IMR-90 (cell line): ENCODE data around the gene CPT1A. TPM values are rescaled to one million over a fixed set of nuclear protein-coding genes. Genes with fewer than 3 reads are reported as not detected.

Experiments used
- ATAC-seq: fragments of 200-7000 bp; cut with Tn5 transposase; 2 replicates; pipeline ENCODE4 v1.9.1; 2020; ENCODE audit warnings: low read depth, mild to moderate bottlenecking, moderate library complexity
- BruUV-seq: library from RNA; stranded (reverse); fragments of 400-500 nt; replicated peaks from 2 replicates; lab custom pipeline; 2021; lab: Mats Ljungman, UMichigan
- CTCF ChIA-PET: fragments of 300-600 bp; formaldehyde crosslinking; extraction: SDS; loops from one replicate; lab custom pipeline; 2021; ENCODE audit warnings: antibody characterized with exemption; lab: Yijun Ruan, JAX
- POLR2A ChIA-PET: fragments of 300-600 bp; sonication (Branson Sonifier 250); formaldehyde crosslinking; loops from one replicate; lab custom pipeline; 2022; ENCODE audit warnings: antibody characterized with exemption; ENCODE audit not compliant: unreplicated experiment; lab: Charles Lee
- DNase-seq: peaks from one replicate; pipeline ENCODE4 v3.0.0; 2013
- H2AFZ ChIP-seq: replicated peaks from 2 replicates; pipeline ENCODE3; 2013; ENCODE audit warnings: low read length, mild to moderate bottlenecking; ENCODE audit not compliant: poor library complexity
- H2AK5ac ChIP-seq: 2 replicates; pipeline ENCODE4 v1.6.1; 2013; ENCODE audit warnings: low read depth, low read length, inconsistent platforms
- H2AK9ac ChIP-seq: replicated peaks from 2 replicates; pipeline ENCODE3; 2013; ENCODE audit warnings: mild to moderate bottlenecking, low read depth, low read length, moderate library complexity; ENCODE audit not compliant: poor library complexity
- H2BK120ac ChIP-seq: 2 replicates; pipeline ENCODE4 v1.6.1; 2013; ENCODE audit warnings: low read depth, low read length, inconsistent platforms
- H2BK15ac ChIP-seq: 3 replicates; pipeline ENCODE4 v1.6.1; 2013; ENCODE audit warnings: low read depth, low read length, inconsistent platforms
- H2BK20ac ChIP-seq: 2 replicates; pipeline ENCODE4 v1.6.1; 2013; ENCODE audit warnings: low read depth, mild to moderate bottlenecking, inconsistent platforms, low read length, moderate library complexity
- H2BK5ac ChIP-seq: 2 replicates; pipeline ENCODE4 v1.6.1; 2013; ENCODE audit warnings: mild to moderate bottlenecking, low read depth, low read length, inconsistent platforms; ENCODE audit not compliant: poor library complexity, severe bottlenecking
- H3K14ac ChIP-seq: replicated peaks from 2 replicates; pipeline ENCODE4 v1.6.1; 2013; ENCODE audit warnings: low read depth, low read length, inconsistent platforms
- H3K18ac ChIP-seq: 2 replicates; pipeline ENCODE4 v1.6.1; 2013; ENCODE audit warnings: low read depth, low read length, control low read depth
- H3K23ac ChIP-seq: 2 replicates; pipeline ENCODE4 v1.6.1; 2013; ENCODE audit warnings: low read depth, low read length, inconsistent platforms
- H3K27ac ChIP-seq: 2 replicates; pipeline ENCODE4 v1.5.1; 2013; ENCODE audit warnings: mild to moderate bottlenecking, control low read depth, low read length; ENCODE audit not compliant: insufficient read depth
- H3K27me3 ChIP-seq: 2 replicates; pipeline ENCODE4 v1.6.1; 2013; ENCODE audit warnings: low read length; ENCODE audit not compliant: control insufficient read depth, insufficient read depth
- H3K36me3 ChIP-seq: 2 replicates; pipeline ENCODE4 v1.6.1; 2013; ENCODE audit warnings: low read length, mixed read lengths; ENCODE audit not compliant: control insufficient read depth, insufficient read depth
- H3K4ac ChIP-seq: 2 replicates; pipeline ENCODE4 v1.6.1; 2013; ENCODE audit warnings: low read depth, low read length, inconsistent platforms
- H3K4me1 ChIP-seq: 2 replicates; pipeline ENCODE4 v1.6.1; 2013; ENCODE audit warnings: low read length, mixed read lengths; ENCODE audit not compliant: control insufficient read depth, insufficient read depth
- H3K4me2 ChIP-seq: 2 replicates; pipeline ENCODE4 v1.6.1; 2013; ENCODE audit warnings: low read depth, mild to moderate bottlenecking, control low read depth, low read length, moderate library complexity
- H3K4me3 ChIP-seq: 2 replicates; pipeline ENCODE4 v1.5.1; 2013; ENCODE audit warnings: low read depth, mild to moderate bottlenecking, control low read depth, low read length, moderate library complexity; ENCODE audit not compliant: insufficient read depth
- H3K56ac ChIP-seq: 2 replicates; pipeline ENCODE4 v1.6.1; 2013; ENCODE audit warnings: low read length, inconsistent platforms; ENCODE audit not compliant: insufficient read depth; ENCODE audit errors: extremely low read depth
- H3K79me1 ChIP-seq, 2 experiments: 2 replicates each; pipeline ENCODE4 v1.6.1; 2013; ENCODE audit warnings: low read length in 2 of 2, inconsistent platforms in 1 of 2, low read depth in 1 of 2
- H3K9ac ChIP-seq: 2 replicates; pipeline ENCODE4 v1.6.1; 2013; ENCODE audit warnings: low read depth, low read length, control low read depth
- H3K9me1 ChIP-seq: 2 replicates; pipeline ENCODE4 v1.6.1; 2013; ENCODE audit warnings: low read length, inconsistent platforms; ENCODE audit not compliant: insufficient read depth
- H3K9me3 ChIP-seq: 2 replicates; pipeline ENCODE4 v1.6.1; 2013; ENCODE audit warnings: low read length; ENCODE audit not compliant: control insufficient read depth, insufficient read depth
- H4K20me1 ChIP-seq: 2 replicates; pipeline ENCODE4 v1.6.1; 2013; ENCODE audit warnings: low read length, inconsistent platforms; ENCODE audit not compliant: insufficient read depth
- H4K5ac ChIP-seq: 2 replicates; pipeline ENCODE4 v1.6.1; 2013; ENCODE audit warnings: mild to moderate bottlenecking, low read depth, low read length, control low read depth
- H4K8ac ChIP-seq, 2 experiments: 2 replicates each; pipeline ENCODE4 v1.6.1; 2013; ENCODE audit warnings: low read depth in 2 of 2, low read length in 2 of 2, control low read depth in 1 of 2, inconsistent platforms in 1 of 2
- H4K91ac ChIP-seq: 2 replicates; pipeline ENCODE4 v1.6.1; 2013; ENCODE audit warnings: low read depth, low read length, inconsistent platforms; ENCODE audit not compliant: insufficient read depth
- BHLHE40 ChIP-seq: fragments of 150-350 bp; IDR thresholded peaks from 2 replicates; pipeline ENCODE4 v1.6.1; 2016; ENCODE audit warnings: mild to moderate bottlenecking, low read depth, low read length
- CEBPB ChIP-seq: IDR thresholded peaks from 2 replicates; pipeline ENCODE4 v1.6.1; 2012; ENCODE audit warnings: low read depth, low read length, improper control_type of control experiment
- CHD1 ChIP-seq: IDR thresholded peaks from 2 replicates; pipeline ENCODE4 v1.6.1; 2012; ENCODE audit warnings: low read depth, low read length, improper control_type of control experiment
- CTCF ChIP-seq: conservative IDR thresholded peaks from 2 replicates; pipeline ENCODE4 v1.5.1; 2012; ENCODE audit warnings: mild to moderate bottlenecking, low read depth, low read length, improper control_type of control experiment
- ELK1 ChIP-seq: fragments of 150-350 bp; IDR thresholded peaks from 2 replicates; pipeline ENCODE4 v1.6.1; 2016; ENCODE audit warnings: low read depth, mild to moderate bottlenecking, low read length, moderate library complexity, borderline replicate concordance
- FOS ChIP-seq: fragments of 150-350 bp; IDR thresholded peaks from 2 replicates; pipeline ENCODE4 v1.6.1; 2016; ENCODE audit warnings: low read depth, low read length
- MAFK ChIP-seq: IDR thresholded peaks from 2 replicates; pipeline ENCODE4 v1.6.1; 2012; ENCODE audit warnings: low read depth, low read length, improper control_type of control experiment
- MAZ ChIP-seq: IDR thresholded peaks from 2 replicates; pipeline ENCODE4 v1.6.1; 2012; ENCODE audit warnings: low read depth, mild to moderate bottlenecking, low read length, improper control_type of control experiment, moderate library complexity, borderline replicate concordance
- MXI1 ChIP-seq: IDR thresholded peaks from 2 replicates; pipeline ENCODE4 v1.6.1; 2012; ENCODE audit warnings: low read depth, mild to moderate bottlenecking, low read length, moderate library complexity, borderline replicate concordance
- NFE2L2 ChIP-seq: fragments of 150-350 bp; IDR thresholded peaks from 2 replicates; pipeline ENCODE4 v1.6.1; 2016; ENCODE audit warnings: low read depth, mild to moderate bottlenecking, low read length
- POLR2A ChIP-seq: IDR thresholded peaks from 2 replicates; pipeline ENCODE4 v1.6.1; 2012; ENCODE audit warnings: mild to moderate bottlenecking, low read depth, low read length
- RAD21 ChIP-seq: IDR thresholded peaks from 2 replicates; pipeline ENCODE4 v1.6.1; 2012; ENCODE audit warnings: low read length, improper control_type of control experiment
- RCOR1 ChIP-seq: IDR thresholded peaks from 2 replicates; pipeline ENCODE4 v1.6.1; 2012; ENCODE audit warnings: mild to moderate bottlenecking, low read length, improper control_type of control experiment; ENCODE audit not compliant: insufficient replicate concordance
- RFX5 ChIP-seq: IDR thresholded peaks from 2 replicates; pipeline ENCODE4 v1.8.0; 2012; ENCODE audit warnings: low read depth, mild to moderate bottlenecking, low read length, moderate library complexity
- SMC3 ChIP-seq: fragments of 150-350 bp; IDR thresholded peaks from 2 replicates; pipeline ENCODE4 v1.6.1; 2016; ENCODE audit warnings: low read depth, mild to moderate bottlenecking, antibody characterized with exemption, low read length, moderate library complexity
- WGBS, 2 experiments: methylation state at CpG; one replicate each; pipeline versions ENCODE4 v1.1.5 to v1.1.7; 2013; ENCODE audit warnings: missing lambda C conversion rate in 2 of 2; ENCODE audit not compliant: insufficient read length in 1 of 2; ENCODE audit errors: extremely low coverage in 2 of 2; 5-methylcytosine and 5-hydroxymethylcytosine counted together
- dilution Hi-C: fragments of 300-500 bp; cut with HindIII; formaldehyde crosslinking; loops from one replicate; pipeline ENCODE4 v1.14.3; 2018; ENCODE audit warnings: low sequenced_read_pairs; ENCODE audit not compliant: unreplicated experiment
- in situ Hi-C: fragments of 300-500 bp; cut with MboI; formaldehyde crosslinking; loops from 3 replicates; pipeline ENCODE4 v1.14.3; 2019; ENCODE audit warnings: low sequenced_read_pairs, inconsistent platforms, mixed read lengths
- intact Hi-C: fragments of 100-400 bp; cut with micrococcal nuclease; formaldehyde crosslinking; loops from 2 replicates; pipeline ENCODE4 v1.10.0; 2022
- polyA plus RNA-seq, 3 experiments: library from polyadenylated mRNA; depleted of rRNA; stranded (reverse); fragments of >200 nt; gene quantifications; 2 replicates each; pipeline ENCODE4 v1.2.3, GENCODE V29; 2012; ENCODE audit warnings: low replicate concordance in 1 of 3
- total RNA-seq: library from RNA; depleted of rRNA; stranded (reverse); fragments of >200 nt; gene quantifications from 2 replicates; pipeline ENCODE4 v1.2.3, GENCODE V29; 2012
- TF ChIP-seq, protein P1 (sequence below): fragments of 150-350 bp; IDR thresholded peaks from 2 replicates; pipeline ENCODE4 v1.6.1; 2017; ENCODE audit warnings: mild to moderate bottlenecking, antibody characterized with exemption, low read length, low read depth

Gene CPT1A
- total and polyA plus RNA-seq, 2 of the 4 experiments (the other 2 are of a cell fraction): 15.4 to 21.3 TPM

- Histone ChIP-seq H3K14ac (no peak overlapping the region), H3K9ac (no peak overlapping the region), H3K4me1 (no peaks in the 10 kb centered on the region), H2BK20ac (no peak overlapping the region), H2BK5ac (no peak overlapping the region), H3K27me3 (peaks cover 21% of the 10 kb centered on the region), H4K91ac (no peak overlapping the region), H3K27ac (no peak overlapping the region), H2AFZ (no peak overlapping the region), H3K36me3 (no peaks in the 10 kb centered on the region), H3K79me1 (no peaks in the 10 kb centered on the region), H3K18ac (no peak overlapping the region), H3K23ac (no peak overlapping the region), H3K4ac (no peak overlapping the region), H3K4me2 (no peak overlapping the region), H3K9me1 (peaks cover 4% of the 10 kb centered on the region; the same call in 1 of the 2 replicates), H4K8ac (no peak overlapping the region), H3K56ac (no peak overlapping the region), H3K4me3 (no peak overlapping the region), H4K20me1 (no peaks in the 10 kb centered on the region; the same call in 1 of the 2 replicates), H2BK15ac (no peak overlapping the region), H4K5ac (no peak overlapping the region), H3K9me3 (peaks cover 2% of the 10 kb centered on the region; the same call in 1 of the 2 replicates), H2AK5ac (no peak overlapping the region), H2BK120ac (no peak overlapping the region), H2AK9ac (no peak overlapping the region)
- dilution Hi-C loops: no loop called here
- TF ChIP-seq MXI1: no peak
- no peak for TF ChIP-seq NFE2L2
- TF ChIP-seq CTCF: no peak
- TF ChIP-seq BHLHE40: no peak
- TF ChIP-seq POLR2A: no peak
- TF ChIP-seq RCOR1: no peak
- no peak for TF ChIP-seq MAFK
- TF ChIP-seq RAD21: no peak
- no peak for TF ChIP-seq CHD1
- no peak for TF ChIP-seq ELK1
- no peak for TF ChIP-seq FOS
- TF ChIP-seq RFX5: no peak
- TF ChIP-seq, protein P1, sequence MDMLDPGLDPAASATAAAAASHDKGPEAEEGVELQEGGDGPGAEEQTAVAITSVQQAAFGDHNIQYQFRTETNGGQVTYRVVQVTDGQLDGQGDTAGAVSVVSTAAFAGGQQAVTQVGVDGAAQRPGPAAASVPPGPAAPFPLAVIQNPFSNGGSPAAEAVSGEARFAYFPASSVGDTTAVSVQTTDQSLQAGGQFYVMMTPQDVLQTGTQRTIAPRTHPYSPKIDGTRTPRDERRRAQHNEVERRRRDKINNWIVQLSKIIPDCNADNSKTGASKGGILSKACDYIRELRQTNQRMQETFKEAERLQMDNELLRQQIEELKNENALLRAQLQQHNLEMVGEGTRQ: no peak
- TF ChIP-seq SMC3: no peak
- TF ChIP-seq CEBPB: no peak
- TF ChIP-seq MAZ: no peak
- DNase-seq (no peak), ATAC-seq (no peak)
- ChIA-PET CTCF (no interaction called here), POLR2A (no interaction called here)
- in situ Hi-C loops: no loop called here
- 92% methylated on average over 4 of the region's 6 CpGs; no CpG with 5 or more reads in 1 of the 2 experiments for WGBS, 2 experiments
- intact Hi-C loops: no loop called here
- BruUV-seq: no TSS peak
Measured at GRCh38 chr11:68735646-68736045, 106.1 kb downstream of the CPT1A start.
